ENCODE results near the gene SCAMP3. TPM values are rescaled to one million over a fixed set of nuclear protein-coding genes. Genes with fewer than 3 reads are reported as not detected.
A peak's percentile ranks its signal among the peaks of the same experiment; 100 is the strongest.
"Not testable (repeated sequence)": the region's sequence is repeated elsewhere in the genome, so short reads cannot be mapped to it uniquely, and the experiment has no call there.

SCAMP3 gene
- total RNA-seq, 6 experiments from 2014 or later = 125 to 150 (median 135) TPM

GRCh38 chr1:155218854-155219591, 43.1 kb downstream of the SCAMP3 start:
- peaks cover 4% of the 10 kb centered on the region; the same call in 1 of the 2 replicates for H3K36me3 Mint-ChIP-seq (ENCODE audit: low read depth)
- peak overlapping the region; percentile 42 for H3K4me3 Mint-ChIP-seq
- H3K27me3 Mint-ChIP-seq (ENCODE audit: insufficient read depth) = peaks cover 3% of the 10 kb centered on the region
- H3K4me1 Mint-ChIP-seq (ENCODE audit: low read depth) = peaks cover 22% of the 10 kb centered on the region
- H3K27ac Mint-ChIP-seq = peak overlapping the region; percentile 52
- H3K9me3 Mint-ChIP-seq = no peaks in the 10 kb centered on the region
- TF ChIP-seq CTCF (IDR thresholded peaks at IDR 0.05) = no peak
- peak; percentile 66 for DNase-seq

- H3K4me3 Mint-ChIP-seq; H3K36me3 Mint-ChIP-seq (ENCODE audit: low read depth): not testable (repeated sequence)
- peaks cover 26% of the 10 kb centered on the region for H3K4me1 Mint-ChIP-seq (ENCODE audit: low read depth)
These were observed 47.5 kb downstream of the SCAMP3 start for GRCh38 chr1:155214702-155215101.

GRCh38 chr1:155212051-155212440, 50.1 kb downstream of the SCAMP3 start:
- not testable (repeated sequence) for H3K27me3 Mint-ChIP-seq (ENCODE audit: insufficient read depth); H3K36me3 Mint-ChIP-seq (ENCODE audit: low read depth); DNase-seq; H3K9me3 Mint-ChIP-seq; H3K4me3 Mint-ChIP-seq; H3K27ac Mint-ChIP-seq
- H3K4me1 Mint-ChIP-seq (ENCODE audit: low read depth) = peaks cover 29% of the 10 kb centered on the region

More at GRCh38 chr1:155214702-155215101, 47.5 kb downstream of the SCAMP3 start:
- H3K27me3 Mint-ChIP-seq (ENCODE audit: insufficient read depth); H3K9me3 Mint-ChIP-seq; H3K27ac Mint-ChIP-seq; DNase-seq: not testable (repeated sequence)

- H3K27ac Mint-ChIP-seq; H3K9me3 Mint-ChIP-seq; DNase-seq; H3K4me3 Mint-ChIP-seq; H3K36me3 Mint-ChIP-seq (ENCODE audit: low read depth); H3K27me3 Mint-ChIP-seq (ENCODE audit: insufficient read depth): not testable (repeated sequence)
- H3K4me1 Mint-ChIP-seq (ENCODE audit: low read depth) = peaks cover 34% of the 10 kb centered on the region
These were observed 50.6 kb downstream of the SCAMP3 start for GRCh38 chr1:155211381-155212050.

GRCh38 chr1:155210314-155211104, 51.7 kb downstream of the SCAMP3 start:
- Mint-ChIP-seq H3K4me3 (peak overlapping the region; percentile 94; the same call in 1 of the 2 replicates), H3K4me1 (ENCODE audit: low read depth) (peaks cover 35% of the 10 kb centered on the region), H3K9me3 (no peaks in the 10 kb centered on the region), H3K27ac (peak overlapping the region; percentile 99), H3K36me3 (ENCODE audit: low read depth) (peaks cover 4% of the 10 kb centered on the region; the same call in 1 of the 2 replicates), H3K27me3 (ENCODE audit: insufficient read depth) (no peaks in the 10 kb centered on the region; the same call in 1 of the 2 replicates)
- no peak for DNase-seq
- TF ChIP-seq CTCF (IDR thresholded peaks at IDR 0.05) = no peak

- peak overlapping the region; percentile 99 for H3K27ac Mint-ChIP-seq
These were observed 52.8 kb downstream of the SCAMP3 start for GRCh38 chr1:155209312-155209721.

More at GRCh38 chr1:155209312-155209721, 52.8 kb downstream of the SCAMP3 start:
- Mint-ChIP-seq H3K4me3 (peak overlapping the region; percentile 94), H3K36me3 (ENCODE audit: low read depth) (peaks cover 4% of the 10 kb centered on the region; the same call in 1 of the 2 replicates), H3K9me3 (no peaks in the 10 kb centered on the region), H3K4me1 (ENCODE audit: low read depth) (peaks cover 35% of the 10 kb centered on the region), H3K27me3 (ENCODE audit: insufficient read depth) (no peaks in the 10 kb centered on the region; the same call in 1 of the 2 replicates)
- TF ChIP-seq CTCF (IDR thresholded peaks at IDR 0.05) = no peak
- DNase-seq = no peak
